Measurements from ENCODE around the gene WDFY3.

DNA sequence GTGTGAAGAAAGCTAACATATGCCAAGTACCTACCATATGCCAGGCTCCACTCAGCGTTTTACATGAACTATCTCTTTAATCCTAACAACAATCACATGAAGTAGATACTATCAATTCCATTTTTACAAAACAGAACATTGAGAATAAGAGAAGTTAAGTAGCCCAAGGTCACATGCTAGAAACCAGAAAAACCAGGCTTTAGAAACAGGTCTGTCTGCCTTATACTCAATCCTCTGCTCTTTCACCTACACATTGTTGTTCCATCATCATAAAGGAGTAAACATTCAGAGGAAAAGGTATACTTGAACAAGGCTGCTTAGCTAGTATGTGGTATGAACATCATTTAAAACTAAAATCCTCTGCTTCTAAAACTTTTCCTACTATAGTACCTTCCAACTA, 42.1 kb downstream of the WDFY3 start:
- TF ChIP-seq, protein P1, sequence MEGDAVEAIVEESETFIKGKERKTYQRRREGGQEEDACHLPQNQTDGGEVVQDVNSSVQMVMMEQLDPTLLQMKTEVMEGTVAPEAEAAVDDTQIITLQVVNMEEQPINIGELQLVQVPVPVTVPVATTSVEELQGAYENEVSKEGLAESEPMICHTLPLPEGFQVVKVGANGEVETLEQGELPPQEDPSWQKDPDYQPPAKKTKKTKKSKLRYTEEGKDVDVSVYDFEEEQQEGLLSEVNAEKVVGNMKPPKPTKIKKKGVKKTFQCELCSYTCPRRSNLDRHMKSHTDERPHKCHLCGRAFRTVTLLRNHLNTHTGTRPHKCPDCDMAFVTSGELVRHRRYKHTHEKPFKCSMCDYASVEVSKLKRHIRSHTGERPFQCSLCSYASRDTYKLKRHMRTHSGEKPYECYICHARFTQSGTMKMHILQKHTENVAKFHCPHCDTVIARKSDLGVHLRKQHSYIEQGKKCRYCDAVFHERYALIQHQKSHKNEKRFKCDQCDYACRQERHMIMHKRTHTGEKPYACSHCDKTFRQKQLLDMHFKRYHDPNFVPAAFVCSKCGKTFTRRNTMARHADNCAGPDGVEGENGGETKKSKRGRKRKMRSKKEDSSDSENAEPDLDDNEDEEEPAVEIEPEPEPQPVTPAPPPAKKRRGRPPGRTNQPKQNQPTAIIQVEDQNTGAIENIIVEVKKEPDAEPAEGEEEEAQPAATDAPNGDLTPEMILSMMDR (IDR thresholded peaks at IDR 0.05), result no peak
- TF ChIP-seq POLR2AphosphoS5 (IDR thresholded peaks at IDR 0.05) (no peak), POLR2A (IDR thresholded peaks at IDR 0.05) (no peak), EP300 (IDR thresholded peaks at IDR 0.05) (no peak)

Measured in sigmoid colon (tissue), 4 donors.